Measurements from ENCODE around the gene TF. TPM values are rescaled to one million over a fixed set of nuclear protein-coding genes. Genes with fewer than 3 reads are reported as not detected.

Gene TF
- total and polyA plus RNA-seq, 2 of the 8 experiments (the other 6 are each of a cell fraction or from before 2014, with no cell fraction given): 0.02 to 0.26 TPM

- TF ChIP-seq MAFK (IDR thresholded peaks at IDR 0.05; ENCODE audit: low read depth, low read length): no peak
Measured at GRCh38 chr3:133805702-133806475, 59.7 kb downstream of the TF start, which contains the start of gene SRPRB (continued).
